ENCODE data around the gene TAPT1. TPM values are rescaled to one million over a fixed set of nuclear protein-coding genes. Genes with fewer than 3 reads are reported as not detected.

TAPT1 gene
- polyA plus RNA-seq, 1 donor from 2014 or later: 34.2 TPM

GRCh38 chr4:16162891-16163290 lies 63.4 kb downstream of the TAPT1 start:
- H3K9ac ChIP-seq (ENCODE audit: low read length): no peak overlapping the region

GRCh38 chr4:16161851-16162408 lies 64.3 kb downstream of the TAPT1 start:
- Histone ChIP-seq H3K4me2 (ENCODE audit: low read length) (no peak overlapping the region), H3K9me2 (ENCODE audit: insufficient read depth, low read length) (no peaks in the 10 kb centered on the region), H3F3A (ENCODE audit: insufficient read depth, low read length, poor library complexity, severe bottlenecking) (no peaks in the 10 kb centered on the region), H3K9ac (ENCODE audit: low read length) (no peak overlapping the region), H2AFZ (ENCODE audit: low read depth, low read length) (no peak overlapping the region), H4K20me1 (ENCODE audit: insufficient read depth) (no peaks in the 10 kb centered on the region), H3K9me3 (ENCODE audit: low read length) (no peaks in the 10 kb centered on the region), H3K27me3 (ENCODE audit: insufficient read depth, low read depth, low read length) (no peaks in the 10 kb centered on the region), H3K4me3 (ENCODE audit: low read length) (no peak overlapping the region), H3K79me2 (replicated peaks; ENCODE audit: insufficient read depth, low read length) (no peaks in the 10 kb centered on the region), H3K27ac (ENCODE audit: low read length) (no peak overlapping the region), H3K36me3 (ENCODE audit: insufficient read depth, low read length) (peaks cover 8% of the 10 kb centered on the region)
- TF ChIP-seq MXI1 (conservative IDR thresholded peaks at IDR 0.05; ENCODE audit: poor library complexity, severe bottlenecking): no peak
- no peak for TF ChIP-seq CTCF (IDR thresholded peaks at IDR 0.05; ENCODE audit: poor library complexity, severe bottlenecking)
- TF ChIP-seq REST (IDR thresholded peaks at IDR 0.05; ENCODE audit: borderline replicate concordance): no peak
- TF ChIP-seq SMC3 (conservative IDR thresholded peaks at IDR 0.05; ENCODE audit: poor library complexity): no peak
- no peak for TF ChIP-seq EZH2 (IDR thresholded peaks at IDR 0.05; ENCODE audit: borderline replicate concordance, insufficient read depth, low read length, poor library complexity, severe bottlenecking)
- TF ChIP-seq EP300 (conservative IDR thresholded peaks at IDR 0.05; ENCODE audit: poor library complexity, severe bottlenecking): no peak
- TF ChIP-seq RAD21 (conservative IDR thresholded peaks at IDR 0.05): no peak
- no peak for TF ChIP-seq POLR2AphosphoS5 (IDR thresholded peaks at IDR 0.05)
- no peak for TF ChIP-seq TAF1 (IDR thresholded peaks at IDR 0.05; ENCODE audit: low read depth)

More at GRCh38 chr4:16162891-16163290, 63.4 kb downstream of the TAPT1 start:
- H3K9me3 ChIP-seq (ENCODE audit: low read length): no peaks in the 10 kb centered on the region
- peaks cover 11% of the 10 kb centered on the region for H3K36me3 ChIP-seq (ENCODE audit: insufficient read depth, low read length)
- no peak overlapping the region for H3K27ac ChIP-seq (ENCODE audit: low read length)
- H3F3A ChIP-seq (ENCODE audit: insufficient read depth, low read length, poor library complexity, severe bottlenecking): no peaks in the 10 kb centered on the region
- H4K20me1 ChIP-seq (ENCODE audit: insufficient read depth): no peaks in the 10 kb centered on the region
- H3K79me2 ChIP-seq (replicated peaks; ENCODE audit: insufficient read depth, low read length): no peaks in the 10 kb centered on the region
- H3K4me2 ChIP-seq (ENCODE audit: low read length): no peak overlapping the region
- no peak overlapping the region for H2AFZ ChIP-seq (ENCODE audit: low read depth, low read length)
- no peaks in the 10 kb centered on the region for H3K27me3 ChIP-seq (ENCODE audit: insufficient read depth, low read depth, low read length)
- H3K4me3 ChIP-seq (ENCODE audit: low read length): no peak overlapping the region
- H3K9me2 ChIP-seq (ENCODE audit: insufficient read depth, low read length): no peaks in the 10 kb centered on the region
- TF ChIP-seq SMC3 (conservative IDR thresholded peaks at IDR 0.05; ENCODE audit: poor library complexity): no peak
- no peak for TF ChIP-seq EP300 (conservative IDR thresholded peaks at IDR 0.05; ENCODE audit: poor library complexity, severe bottlenecking)
- no peak for TF ChIP-seq TAF1 (IDR thresholded peaks at IDR 0.05; ENCODE audit: low read depth)
- TF ChIP-seq RAD21 (conservative IDR thresholded peaks at IDR 0.05): no peak
